ENCODE data around the gene SLC2A6.

SLC2A6 gene

GRCh38 chr9:133493845-133494540, 15.1 kb upstream of the SLC2A6 start:
- H3K27me3 ChIP-seq (ENCODE audit: insufficient read depth, low read length), result peaks cover 7% of the 10 kb centered on the region; the same call in 1 of the 2 replicates
- no peak overlapping the region for H3K4me2 ChIP-seq (ENCODE audit: low read length)
- H3K4me3 ChIP-seq (ENCODE audit: low read depth, low read length, poor library complexity, severe bottlenecking), result no peak overlapping the region
- H3K9ac ChIP-seq (ENCODE audit: low read length), result no peak overlapping the region
- H2AFZ ChIP-seq (ENCODE audit: low read length), result no peak overlapping the region
- no peak overlapping the region for H3K27ac ChIP-seq (ENCODE audit: low read depth, low read length, poor library complexity, severe bottlenecking)
- TF ChIP-seq EZH2 (IDR thresholded peaks at IDR 0.05; ENCODE audit: borderline replicate concordance, low read length), result no peak
- TF ChIP-seq CTCF (IDR thresholded peaks at IDR 0.05; ENCODE audit: low read length), result no peak
- no peaks in the 10 kb centered on the region for H3K4me1 ChIP-seq (ENCODE audit: insufficient read depth, low read length, severe bottlenecking)
- H4K20me1 ChIP-seq (ENCODE audit: insufficient read depth, low read length), result no peaks in the 10 kb centered on the region
- H3K9me3 ChIP-seq (ENCODE audit: low read length), result no peaks in the 10 kb centered on the region
- no peaks in the 10 kb centered on the region for H3F3A ChIP-seq (ENCODE audit: insufficient read depth, low read length)
- no peaks in the 10 kb centered on the region for H3K36me3 ChIP-seq (ENCODE audit: insufficient read depth, low read length)
- H3K79me2 ChIP-seq (ENCODE audit: insufficient read depth, low read length), result no peaks in the 10 kb centered on the region
- H3K9me2 ChIP-seq (ENCODE audit: low read depth, low read length), result no peaks in the 10 kb centered on the region

DNA sequence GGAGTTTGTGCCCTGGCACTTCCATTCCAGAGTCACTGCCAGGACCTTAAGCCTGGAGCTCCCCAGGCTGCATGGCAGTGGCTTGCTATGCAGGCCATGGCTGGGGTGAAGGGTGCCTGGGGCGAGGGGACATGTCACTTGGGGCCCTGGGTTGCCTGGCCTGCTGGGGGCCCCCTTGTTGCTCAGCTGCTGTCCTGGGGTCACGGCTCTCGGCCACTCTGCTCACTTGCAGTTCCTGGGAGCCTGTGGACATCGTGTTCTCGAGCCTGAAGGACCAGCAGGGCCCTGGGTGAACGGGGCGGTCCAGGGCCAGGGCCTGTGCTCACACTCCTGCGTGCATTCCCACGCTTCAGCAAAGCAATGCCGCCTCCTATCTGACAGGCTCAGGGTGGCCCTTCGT, 14.5 kb upstream of the SLC2A6 start:
- no peak overlapping the region for H3K4me2 ChIP-seq (ENCODE audit: low read length)
- H3K27ac ChIP-seq (ENCODE audit: low read depth, low read length, poor library complexity, severe bottlenecking), result no peak overlapping the region
- peaks cover 7% of the 10 kb centered on the region; the same call in 1 of the 2 replicates for H3K27me3 ChIP-seq (ENCODE audit: insufficient read depth, low read length)

GRCh38 chr9:133492061-133493021, 13.4 kb upstream of the SLC2A6 start:
- Histone ChIP-seq H3K79me2 (ENCODE audit: insufficient read depth, low read length) (no peaks in the 10 kb centered on the region), H3F3A (ENCODE audit: insufficient read depth, low read length) (no peaks in the 10 kb centered on the region), H3K9ac (ENCODE audit: low read length) (no peak overlapping the region), H2AFZ (ENCODE audit: low read length) (no peak overlapping the region), H3K27me3 (ENCODE audit: insufficient read depth, low read length) (peaks cover 7% of the 10 kb centered on the region; the same call in 1 of the 2 replicates), H3K4me2 (ENCODE audit: low read length) (no peak overlapping the region), H3K36me3 (ENCODE audit: insufficient read depth, low read length) (no peaks in the 10 kb centered on the region), H3K9me3 (ENCODE audit: low read length) (no peaks in the 10 kb centered on the region), H3K9me2 (ENCODE audit: low read depth, low read length) (no peaks in the 10 kb centered on the region), H3K27ac (ENCODE audit: low read depth, low read length, poor library complexity, severe bottlenecking) (no peak overlapping the region), H4K20me1 (ENCODE audit: insufficient read depth, low read length) (no peaks in the 10 kb centered on the region), H3K4me3 (ENCODE audit: low read depth, low read length, poor library complexity, severe bottlenecking) (no peak overlapping the region), H3K4me1 (ENCODE audit: insufficient read depth, low read length, severe bottlenecking) (no peaks in the 10 kb centered on the region)
- no peak for TF ChIP-seq CTCF (IDR thresholded peaks at IDR 0.05; ENCODE audit: low read length)
- no peak for TF ChIP-seq EZH2 (IDR thresholded peaks at IDR 0.05; ENCODE audit: borderline replicate concordance, low read length)

More for the DNA sequence above, 14.5 kb upstream of the SLC2A6 start:
- Histone ChIP-seq H3K9me3 (ENCODE audit: low read length) (no peaks in the 10 kb centered on the region), H2AFZ (ENCODE audit: low read length) (no peak overlapping the region), H3K9me2 (ENCODE audit: low read depth, low read length) (no peaks in the 10 kb centered on the region), H3K4me1 (ENCODE audit: insufficient read depth, low read length, severe bottlenecking) (no peaks in the 10 kb centered on the region), H3K79me2 (ENCODE audit: insufficient read depth, low read length) (no peaks in the 10 kb centered on the region), H4K20me1 (ENCODE audit: insufficient read depth, low read length) (no peaks in the 10 kb centered on the region), H3K36me3 (ENCODE audit: insufficient read depth, low read length) (no peaks in the 10 kb centered on the region), H3F3A (ENCODE audit: insufficient read depth, low read length) (no peaks in the 10 kb centered on the region), H3K9ac (ENCODE audit: low read length) (no peak overlapping the region), H3K4me3 (ENCODE audit: low read depth, low read length, poor library complexity, severe bottlenecking) (no peak overlapping the region)
- TF ChIP-seq CTCF (IDR thresholded peaks at IDR 0.05; ENCODE audit: low read length), result no peak
- no peak for TF ChIP-seq EZH2 (IDR thresholded peaks at IDR 0.05; ENCODE audit: borderline replicate concordance, low read length)

Measured in OCI-LY1 (cell line).